ENCODE data around the gene PI4KA.

Gene PI4KA

DNA sequence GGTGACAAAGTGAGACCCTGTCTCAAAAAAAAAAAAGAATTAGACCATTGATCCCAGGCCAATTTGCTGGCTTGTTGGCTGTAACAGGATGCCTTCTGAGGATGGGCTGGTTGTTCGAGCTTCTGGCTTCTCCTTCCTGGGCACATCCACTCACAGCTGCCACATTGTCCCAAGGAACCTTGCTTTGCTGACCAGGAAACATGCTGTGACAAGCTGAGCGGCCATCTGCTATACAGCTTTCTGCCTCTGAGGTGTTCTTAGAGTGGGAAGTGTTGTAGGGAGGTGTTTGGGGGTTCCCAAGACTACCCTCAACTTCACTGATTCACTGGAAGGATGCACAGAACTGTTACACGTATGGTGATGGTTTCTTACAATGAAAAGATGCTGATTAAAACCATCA is 6.7 kb upstream of the PI4KA start:
- TF ChIP-seq, protein P1, sequence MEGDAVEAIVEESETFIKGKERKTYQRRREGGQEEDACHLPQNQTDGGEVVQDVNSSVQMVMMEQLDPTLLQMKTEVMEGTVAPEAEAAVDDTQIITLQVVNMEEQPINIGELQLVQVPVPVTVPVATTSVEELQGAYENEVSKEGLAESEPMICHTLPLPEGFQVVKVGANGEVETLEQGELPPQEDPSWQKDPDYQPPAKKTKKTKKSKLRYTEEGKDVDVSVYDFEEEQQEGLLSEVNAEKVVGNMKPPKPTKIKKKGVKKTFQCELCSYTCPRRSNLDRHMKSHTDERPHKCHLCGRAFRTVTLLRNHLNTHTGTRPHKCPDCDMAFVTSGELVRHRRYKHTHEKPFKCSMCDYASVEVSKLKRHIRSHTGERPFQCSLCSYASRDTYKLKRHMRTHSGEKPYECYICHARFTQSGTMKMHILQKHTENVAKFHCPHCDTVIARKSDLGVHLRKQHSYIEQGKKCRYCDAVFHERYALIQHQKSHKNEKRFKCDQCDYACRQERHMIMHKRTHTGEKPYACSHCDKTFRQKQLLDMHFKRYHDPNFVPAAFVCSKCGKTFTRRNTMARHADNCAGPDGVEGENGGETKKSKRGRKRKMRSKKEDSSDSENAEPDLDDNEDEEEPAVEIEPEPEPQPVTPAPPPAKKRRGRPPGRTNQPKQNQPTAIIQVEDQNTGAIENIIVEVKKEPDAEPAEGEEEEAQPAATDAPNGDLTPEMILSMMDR (conservative IDR thresholded peaks at IDR 0.05), result no peak
- TF ChIP-seq ZFX (IDR thresholded peaks at IDR 0.05), result no peak
- peak overlapping the region; percentile 87; the same call in 1 of the 2 replicates for H3K27ac ChIP-seq

- TF ChIP-seq ZFX (IDR thresholded peaks at IDR 0.05), result no peak
- TF ChIP-seq, protein P1 (conservative IDR thresholded peaks at IDR 0.05), result no peak
- no peak overlapping the region for H3K27ac ChIP-seq
Observed at GRCh38 chr22:20864186-20864908, 5.7 kb upstream of the PI4KA start.

DNA sequence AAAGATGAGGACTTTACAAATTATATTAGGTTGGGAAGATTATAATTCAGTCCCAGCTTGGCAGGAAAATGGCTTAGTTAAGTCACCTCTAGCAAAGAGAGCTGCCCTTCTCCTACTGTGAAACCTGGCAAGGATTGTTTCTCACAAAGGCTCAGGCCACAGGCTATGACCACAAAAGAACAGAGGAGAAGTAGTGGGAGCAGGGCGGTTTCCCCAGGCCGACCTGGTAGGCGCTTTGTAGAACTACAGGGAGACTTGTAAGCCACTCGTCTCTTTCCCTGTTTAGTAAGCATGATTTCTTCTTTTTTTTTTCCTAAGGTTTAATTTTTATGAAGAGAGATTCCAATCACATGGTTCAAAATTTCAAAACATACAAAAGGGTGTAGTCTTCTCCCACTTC is 4.8 kb upstream of the PI4KA start:
- H3K27ac ChIP-seq, result no peak overlapping the region
- TF ChIP-seq ZFX (IDR thresholded peaks at IDR 0.05), result no peak
- TF ChIP-seq, protein P1 (conservative IDR thresholded peaks at IDR 0.05), result no peak

DNA sequence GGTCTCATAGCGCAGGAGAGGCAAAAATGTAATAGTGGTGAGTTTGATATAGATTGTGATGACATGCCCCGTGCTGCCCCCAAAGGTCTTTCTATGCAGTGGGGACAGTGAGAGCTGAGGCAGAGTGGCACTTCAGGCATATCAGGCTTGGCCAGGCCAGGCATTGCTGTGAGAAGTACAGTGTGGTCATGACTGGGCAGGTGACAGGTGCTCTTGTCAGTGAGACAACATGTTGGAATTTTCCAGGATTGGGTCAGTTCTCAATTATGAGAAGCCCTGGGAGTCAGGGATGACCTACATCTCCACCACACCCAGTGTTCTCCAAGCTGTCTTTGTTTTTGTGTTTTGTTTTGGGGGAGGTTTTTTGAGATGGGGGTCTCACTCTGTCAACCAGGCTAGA is 3.9 kb upstream of the PI4KA start:
- TF ChIP-seq, protein P1 (conservative IDR thresholded peaks at IDR 0.05), result no peak
- no peak for TF ChIP-seq ZFX (IDR thresholded peaks at IDR 0.05)
- no peak overlapping the region for H3K27ac ChIP-seq

- no peak for TF ChIP-seq ZFX (IDR thresholded peaks at IDR 0.05)
- TF ChIP-seq, protein P1 (conservative IDR thresholded peaks at IDR 0.05), result no peak
- peak overlapping the region; percentile 81 for H3K27ac ChIP-seq
Observed at GRCh38 chr22:20859615-20860014, 1.0 kb upstream of the PI4KA start.

- TF ChIP-seq, protein P1 (conservative IDR thresholded peaks at IDR 0.05), result no peak
- TF ChIP-seq ZFX (IDR thresholded peaks at IDR 0.05), result no peak; the same call in none of the 2 replicates
- H3K27ac ChIP-seq, result peak overlapping the region; percentile 81
Observed at GRCh38 chr22:20857838-20858614, 585 bp downstream of the PI4KA start.

- TF ChIP-seq ZFX (IDR thresholded peaks at IDR 0.05), result no peak
- TF ChIP-seq, protein P1 (conservative IDR thresholded peaks at IDR 0.05), result no peak
- peak overlapping the region; percentile 81 for H3K27ac ChIP-seq
Observed at GRCh38 chr22:20857247-20857643, 1.4 kb downstream of the PI4KA start.

All from C4-2B (cell line).